Hepatocyte (in vitro differentiated cells): ENCODE results near the gene SH3BP2. TPM values are rescaled to one million over a fixed set of nuclear protein-coding genes. Genes with fewer than 3 reads are reported as not detected.

Experiments used
- DNase-seq: peaks from one replicate; pipeline ENCODE4 v3.0.0-alpha.2; 2016; ENCODE audit warnings: low spot score
- H2AFZ ChIP-seq: fragments of 200-600 bp; sonication (generic); 2 replicates; pipeline ENCODE4 v1.6.0; 2016; ENCODE audit warnings: antibody characterized with exemption, mild to moderate bottlenecking
- H3K27ac ChIP-seq: fragments of 200-600 bp; sonication (generic); 2 replicates; pipeline ENCODE4 v1.5.1; 2016; ENCODE audit warnings: mild to moderate bottlenecking
- H3K27me3 ChIP-seq: fragments of 200-600 bp; sonication (generic); 2 replicates; pipeline ENCODE4 v1.6.1; 2016
- H3K36me3 ChIP-seq: fragments of 200-600 bp; sonication (generic); replicated peaks from 2 replicates; pipeline ENCODE4 v1.5.1; 2016; ENCODE audit warnings: low read depth; ENCODE audit not compliant: insufficient read depth
- H3K4me1 ChIP-seq: fragments of 200-600 bp; sonication (generic); 2 replicates; pipeline ENCODE4 v1.5.1; 2016; ENCODE audit warnings: mild to moderate bottlenecking, moderate library complexity; ENCODE audit not compliant: insufficient read depth
- H3K4me2 ChIP-seq: fragments of 200-600 bp; sonication (generic); 2 replicates; pipeline ENCODE4 v1.6.0; 2016
- H3K4me3 ChIP-seq: fragments of 200-600 bp; sonication (generic); 2 replicates; pipeline ENCODE4 v1.5.1; 2016; ENCODE audit warnings: mild to moderate bottlenecking
- H3K79me2 ChIP-seq: fragments of 200-600 bp; sonication (generic); 2 replicates; pipeline ENCODE4 v1.6.0; 2017; ENCODE audit warnings: mild to moderate bottlenecking
- H3K9me2 ChIP-seq: fragments of 200-600 bp; sonication (generic); replicated peaks from 2 replicates; pipeline ENCODE4 v1.6.0; 2017; ENCODE audit warnings: mild to moderate bottlenecking; ENCODE audit not compliant: insufficient read depth
- H3K9me3 ChIP-seq: fragments of 200-600 bp; sonication (generic); 2 replicates; pipeline ENCODE4 v1.5.1; 2016; ENCODE audit warnings: low read depth, mild to moderate bottlenecking
- H4K20me1 ChIP-seq: fragments of 200-600 bp; sonication (generic); 2 replicates; pipeline ENCODE4 v1.6.0; 2016; ENCODE audit warnings: mild to moderate bottlenecking; ENCODE audit not compliant: insufficient read depth, poor library complexity, severe bottlenecking
- EZH2 ChIP-seq: fragments of 200-600 bp; sonication (generic); IDR thresholded peaks from 2 replicates; pipeline ENCODE4 v1.6.1; 2016; ENCODE audit warnings: antibody characterized with exemption, mild to moderate bottlenecking, borderline replicate concordance
- EZH2phosphoT487 ChIP-seq: fragments of 200-600 bp; sonication (generic); IDR thresholded peaks from one replicate; pipeline ENCODE4 v1.6.1; 2018; ENCODE audit warnings: antibody characterized with exemption, mild to moderate bottlenecking, low read depth, moderate library complexity; ENCODE audit not compliant: unreplicated experiment, severe bottlenecking
- WGBS: methylation state at CpG from one replicate; pipeline ENCODE4 v1.1.6; 2016; ENCODE audit warnings: low lambda C conversion rate; ENCODE audit errors: missing lambda C conversion rate; 5-methylcytosine and 5-hydroxymethylcytosine counted together
- polyA plus RNA-seq: library from polyadenylated mRNA; unstranded; fragments of >200 nt; fragmentation: Nextera tagmentation; extraction: Ambion mirVana; gene quantifications from 2 replicates; pipeline ENCODE4 v1.2.1, GENCODE V29; 2016
- total RNA-seq: library from RNA; depleted of rRNA; stranded (reverse); fragments of >200 nt; gene quantifications from 2 replicates; pipeline ENCODE4 v1.2.3, GENCODE V29; 2014
- TF ChIP-seq, protein P1 (sequence below): fragments of 200-600 bp; sonication (generic); IDR thresholded peaks from 2 replicates; pipeline ENCODE4 v1.5.1; 2016; ENCODE audit warnings: antibody characterized with exemption, mild to moderate bottlenecking; ENCODE audit not compliant: poor library complexity

The SH3BP2 gene
- total and polyA plus RNA-seq, 2 experiments from 2014 or later = 24.3 to 25.7 TPM

DNA sequence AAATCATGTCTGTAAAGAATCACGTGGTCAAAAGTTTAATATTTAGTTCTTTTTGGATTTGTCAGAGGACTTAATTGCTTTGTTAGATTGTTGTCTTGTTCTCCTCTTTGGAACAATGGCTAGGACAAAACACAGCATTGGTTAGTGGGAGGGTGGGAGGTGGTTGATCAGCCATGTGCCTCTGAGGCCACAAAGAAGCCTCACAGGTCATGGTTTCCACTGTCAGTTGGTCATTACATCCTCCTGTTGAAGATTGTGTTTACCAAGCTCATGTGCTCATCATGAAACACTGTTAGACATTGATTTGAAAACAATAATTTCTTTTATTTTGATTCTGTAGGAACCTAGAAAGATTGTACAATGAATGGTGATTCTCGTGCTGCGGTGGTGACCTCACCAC, 82.7 kb downstream of the SH3BP2 start:
- H4K20me1 ChIP-seq = peaks cover 80% of the 10 kb centered on the region
- DNase-seq = no peak
- peaks cover 11% of the 10 kb centered on the region for H3K4me1 ChIP-seq
- H3K9me3 ChIP-seq = no peaks in the 10 kb centered on the region
- H3K27me3 ChIP-seq = no peaks in the 10 kb centered on the region
- H3K79me2 ChIP-seq = peaks cover 94% of the 10 kb centered on the region
- TF ChIP-seq EZH2phosphoT487 = no peak
- TF ChIP-seq EZH2 = no peak
- TF ChIP-seq, protein P1, sequence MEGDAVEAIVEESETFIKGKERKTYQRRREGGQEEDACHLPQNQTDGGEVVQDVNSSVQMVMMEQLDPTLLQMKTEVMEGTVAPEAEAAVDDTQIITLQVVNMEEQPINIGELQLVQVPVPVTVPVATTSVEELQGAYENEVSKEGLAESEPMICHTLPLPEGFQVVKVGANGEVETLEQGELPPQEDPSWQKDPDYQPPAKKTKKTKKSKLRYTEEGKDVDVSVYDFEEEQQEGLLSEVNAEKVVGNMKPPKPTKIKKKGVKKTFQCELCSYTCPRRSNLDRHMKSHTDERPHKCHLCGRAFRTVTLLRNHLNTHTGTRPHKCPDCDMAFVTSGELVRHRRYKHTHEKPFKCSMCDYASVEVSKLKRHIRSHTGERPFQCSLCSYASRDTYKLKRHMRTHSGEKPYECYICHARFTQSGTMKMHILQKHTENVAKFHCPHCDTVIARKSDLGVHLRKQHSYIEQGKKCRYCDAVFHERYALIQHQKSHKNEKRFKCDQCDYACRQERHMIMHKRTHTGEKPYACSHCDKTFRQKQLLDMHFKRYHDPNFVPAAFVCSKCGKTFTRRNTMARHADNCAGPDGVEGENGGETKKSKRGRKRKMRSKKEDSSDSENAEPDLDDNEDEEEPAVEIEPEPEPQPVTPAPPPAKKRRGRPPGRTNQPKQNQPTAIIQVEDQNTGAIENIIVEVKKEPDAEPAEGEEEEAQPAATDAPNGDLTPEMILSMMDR = no peak
- no peaks in the 10 kb centered on the region for H3K9me2 ChIP-seq
- no peak overlapping the region for H3K27ac ChIP-seq
- H2AFZ ChIP-seq = no peak overlapping the region
- H3K4me3 ChIP-seq = no peak overlapping the region
- 98% methylated on average over 3 of the region's 3 CpGs for WGBS
- no peak overlapping the region for H3K4me2 ChIP-seq
- no peaks in the 10 kb centered on the region for H3K36me3 ChIP-seq

DNA sequence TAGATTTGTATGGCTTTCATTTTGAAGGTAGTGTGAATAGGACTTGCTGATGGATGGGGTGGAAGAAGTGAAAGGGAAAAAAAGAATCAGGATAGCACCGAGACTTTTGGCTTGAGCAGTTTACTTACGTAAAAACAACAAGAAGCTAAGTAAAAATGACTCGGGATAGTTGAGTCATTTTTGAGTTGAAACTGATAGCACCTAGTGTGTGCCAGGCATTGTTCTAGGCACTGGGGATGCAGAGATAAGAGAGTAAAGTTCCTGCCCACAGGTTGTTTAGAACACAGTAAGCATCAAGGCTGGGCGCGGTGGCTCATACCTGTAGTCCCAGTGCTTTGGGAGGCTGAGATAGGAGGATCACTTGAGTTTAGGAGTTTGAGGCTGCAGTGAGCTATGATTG, 85.5 kb downstream of the SH3BP2 start:
- Histone ChIP-seq H3K9me3 (no peaks in the 10 kb centered on the region), H4K20me1 (peaks cover 55% of the 10 kb centered on the region), H2AFZ (no peak overlapping the region), H3K4me2 (no peak overlapping the region), H3K9me2 (no peaks in the 10 kb centered on the region), H3K36me3 (no peaks in the 10 kb centered on the region), H3K27ac (no peak overlapping the region), H3K4me3 (no peak overlapping the region), H3K27me3 (no peaks in the 10 kb centered on the region), H3K79me2 (peaks cover 88% of the 10 kb centered on the region), H3K4me1 (peaks cover 9% of the 10 kb centered on the region)
- TF ChIP-seq EZH2phosphoT487 (no peak), EZH2 (no peak)
- TF ChIP-seq, protein P1 = no peak
- DNase-seq = no peak
- WGBS = 95% methylated on average over 5 of the region's 5 CpGs

DNA sequence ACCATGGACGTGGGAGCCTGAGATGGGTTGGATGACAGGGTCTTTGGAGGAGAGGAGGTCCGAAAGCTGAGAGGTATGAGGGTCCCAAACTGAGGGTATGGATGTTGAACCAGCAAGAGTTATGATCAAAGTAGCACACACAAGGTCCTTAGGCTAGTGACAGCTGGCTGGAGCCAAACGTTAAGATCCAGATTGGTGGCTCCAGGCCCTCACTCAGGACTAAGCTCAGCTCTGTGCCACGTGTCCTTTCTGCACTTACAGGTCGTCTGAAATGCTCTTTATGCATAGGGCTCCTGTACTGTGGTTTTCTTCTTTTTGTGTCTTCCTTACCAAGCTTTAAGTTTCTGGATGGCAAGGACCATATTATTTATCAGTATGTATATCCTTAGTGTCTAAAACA, 86.1 kb downstream of the SH3BP2 start:
- TF ChIP-seq, protein P1 = no peak
- no peak for TF ChIP-seq EZH2
- no peak for TF ChIP-seq EZH2phosphoT487
- Histone ChIP-seq H3K4me3 (no peak overlapping the region), H3K79me2 (peaks cover 82% of the 10 kb centered on the region), H3K27me3 (no peaks in the 10 kb centered on the region), H3K36me3 (no peaks in the 10 kb centered on the region), H3K9me3 (no peaks in the 10 kb centered on the region), H3K4me1 (peaks cover 2% of the 10 kb centered on the region), H4K20me1 (peaks cover 49% of the 10 kb centered on the region), H3K27ac (no peak overlapping the region), H3K4me2 (no peak overlapping the region), H2AFZ (no peak overlapping the region), H3K9me2 (no peaks in the 10 kb centered on the region)
- no peak for DNase-seq
- WGBS = 91% methylated on average over 5 of the region's 5 CpGs

DNA sequence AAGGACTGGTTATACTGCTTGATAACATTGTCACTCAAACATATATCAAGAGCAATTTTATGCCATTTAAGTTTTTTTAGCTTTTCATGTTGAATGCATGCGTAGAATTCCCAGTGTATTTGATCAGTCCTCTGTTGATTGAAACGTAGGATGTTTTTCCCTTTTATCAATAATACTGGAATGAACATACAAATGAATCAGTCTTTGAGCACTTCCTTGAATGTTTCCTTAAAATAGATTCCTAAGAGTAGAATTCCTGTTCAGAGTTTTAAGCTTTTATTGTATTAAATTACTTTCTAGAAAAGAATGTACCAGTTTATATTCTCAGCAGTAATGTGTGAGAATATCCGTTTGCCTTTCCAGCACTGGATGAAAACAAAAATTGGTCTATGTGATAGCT, 88.5 kb downstream of the SH3BP2 start:
- Histone ChIP-seq H3K27me3 (no peaks in the 10 kb centered on the region), H3K4me1 (no peaks in the 10 kb centered on the region), H3K79me2 (peaks cover 67% of the 10 kb centered on the region), H3K9me3 (no peaks in the 10 kb centered on the region), H2AFZ (no peak overlapping the region), H4K20me1 (peaks cover 28% of the 10 kb centered on the region), H3K36me3 (no peaks in the 10 kb centered on the region), H3K9me2 (no peaks in the 10 kb centered on the region), H3K4me2 (no peak overlapping the region), H3K4me3 (no peak overlapping the region), H3K27ac (no peak overlapping the region)
- no peak for DNase-seq
- 88% methylated on average over 3 of the region's 3 CpGs for WGBS
- TF ChIP-seq EZH2phosphoT487 (no peak), EZH2 (no peak)
